Keratinocyte (primary cell): ENCODE measurements around the gene ADCK1. TPM values are rescaled to one million over a fixed set of nuclear protein-coding genes. Genes with fewer than 3 reads are reported as not detected.

Experiments
- DNase-seq: peaks from one replicate; pipeline ENCODE4 v3.0.0-alpha.2; 2011; ENCODE audit warnings: low read depth, missing footprints, low spot score
- FAIRE-seq: peaks from 2 replicates; lab custom pipeline; 2011; peaks lifted over from hg19 to GRCh38; lab: Jason Lieb, UNC
- H2AFZ ChIP-seq: 2 replicates; pipeline ENCODE4 v1.6.0; 2012; ENCODE audit warnings: low read length, control low read depth, inconsistent platforms; ENCODE audit not compliant: control insufficient read depth
- H3K27ac ChIP-seq: 2 replicates; pipeline ENCODE4 v1.5.1; 2011; ENCODE audit warnings: low read length; ENCODE audit not compliant: control insufficient read depth, insufficient read depth
- H3K27me3 ChIP-seq: 3 replicates; pipeline ENCODE4 v1.6.0; 2011; ENCODE audit warnings: low read length; ENCODE audit not compliant: control insufficient read depth, insufficient read depth; ENCODE audit errors: extremely low read depth
- H3K36me3 ChIP-seq, 2 experiments: 2 replicates in 1 of 2; 3 replicates in 1 of 2; pipeline ENCODE4 v1.5.1; 2011; ENCODE audit warnings: low read length in 2 of 2, mild to moderate bottlenecking in 1 of 2; ENCODE audit not compliant: control insufficient read depth in 2 of 2, insufficient read depth in 2 of 2; ENCODE audit errors: extremely low read depth in 1 of 2
- H3K4me1 ChIP-seq: 3 replicates; pipeline ENCODE4 v1.5.1; 2011; ENCODE audit warnings: low read length; ENCODE audit not compliant: control insufficient read depth, insufficient read depth; ENCODE audit errors: extremely low read depth
- H3K4me2 ChIP-seq: 3 replicates; pipeline ENCODE4 v1.6.0; 2011; ENCODE audit warnings: low read depth, low read length; ENCODE audit not compliant: control insufficient read depth, insufficient read depth; ENCODE audit errors: extremely low read depth
- H3K4me3 ChIP-seq, 3 experiments: fragments of 200-600 bp in 1 of 3; sonication (generic) in 1 of 3; 2 replicates in 2 of 3; 3 replicates in 1 of 3; pipeline ENCODE4 v1.5.1; 2011 to 2016; ENCODE audit warnings: low read length in 3 of 3, mild to moderate bottlenecking in 3 of 3, control low read depth in 2 of 3, inconsistent platforms in 1 of 3, low read depth in 1 of 3, mixed read lengths in 1 of 3, mixed run types in 1 of 3, moderate library complexity in 1 of 3; ENCODE audit not compliant: control insufficient read depth in 2 of 3, insufficient read depth in 2 of 3; ENCODE audit errors: extremely low read depth in 1 of 3
- H3K79me2 ChIP-seq: 2 replicates; pipeline ENCODE4 v1.6.0; 2012; ENCODE audit warnings: low read length; ENCODE audit not compliant: control insufficient read depth, insufficient read depth
- H3K9ac ChIP-seq: 3 replicates; pipeline ENCODE4 v1.6.0; 2011; ENCODE audit warnings: low read length; ENCODE audit not compliant: control insufficient read depth, insufficient read depth; ENCODE audit errors: extremely low read depth
- H3K9me1 ChIP-seq: 3 replicates; pipeline ENCODE4 v1.6.0; 2011; ENCODE audit warnings: low read length; ENCODE audit not compliant: control insufficient read depth, insufficient read depth; ENCODE audit errors: extremely low read depth
- H3K9me3 ChIP-seq: 2 replicates; pipeline ENCODE4 v1.5.1; 2012; ENCODE audit warnings: low read depth, low read length; ENCODE audit not compliant: control insufficient read depth
- H4K20me1 ChIP-seq: 3 replicates; pipeline ENCODE4 v1.6.0; 2011; ENCODE audit warnings: low read length; ENCODE audit not compliant: control insufficient read depth, insufficient read depth; ENCODE audit errors: extremely low read depth
- CTCF ChIP-seq, 3 experiments: IDR thresholded peaks in 1 of 3; conservative IDR thresholded peaks in 1 of 3; optimal IDR thresholded peaks in 1 of 3; 2 replicates in 2 of 3; 3 replicates in 1 of 3; pipeline versions ENCODE3 to v1.5.1; 2011; ENCODE audit warnings: low read length in 3 of 3, mild to moderate bottlenecking in 3 of 3, moderate library complexity in 2 of 3, control low read depth in 1 of 3, inconsistent platforms in 1 of 3; ENCODE audit not compliant: insufficient read depth in 2 of 3; ENCODE audit errors: extremely low read depth in 1 of 3
- EZH2 ChIP-seq: IDR thresholded peaks from one replicate; pipeline ENCODE4 v1.6.1; 2012; ENCODE audit warnings: inconsistent platforms, mild to moderate bottlenecking, low read length, moderate library complexity
- dilution Hi-C: fragments of 300-500 bp; cut with MboI; formaldehyde crosslinking; loops from one replicate; pipeline ENCODE4 v1.7.0; 2020; ENCODE audit warnings: low sequenced_read_pairs; ENCODE audit not compliant: extremely low pct_ligation_motif_present
- polyA plus RNA-seq, 5 experiments: library from polyadenylated mRNA; depleted of rRNA in 3 of 5; stranded (reverse) in 3 of 5; stranded (forward) in 1 of 5; unstranded in 1 of 5; fragments of >200 nt; gene quantifications; 1 replicate in 1 of 5; 2 replicates in 3 of 5; 3 replicates in 1 of 5; pipeline versions ENCODE4 v1.2.1 to v1.2.3, GENCODE V29; 2011 to 2012; ENCODE audit warnings: missing spikeins in 2 of 5, low read depth in 1 of 5, low replicate concordance in 1 of 5

ADCK1 gene
- polyA plus RNA-seq, 1 donor (not counting 4 experiments of a cell fraction or from before 2014, with no cell fraction given), result 4.9 TPM

- Histone ChIP-seq H3K27ac (no peak overlapping the region), H3K4me2 (no peak overlapping the region), H3K4me3 (no peak overlapping the region), H4K20me1 (no peaks in the 10 kb centered on the region), H3K27me3 (no peaks in the 10 kb centered on the region), H3K9me3 (no peaks in the 10 kb centered on the region), H3K4me1 (no peaks in the 10 kb centered on the region), H3K79me2 (no peaks in the 10 kb centered on the region), H3K36me3 (peaks cover 0 to 2% of the 10 kb centered on the region in 2 experiments), H3K9ac (no peak overlapping the region), H2AFZ (no peak overlapping the region), H3K9me1 (no peaks in the 10 kb centered on the region)
- FAIRE-seq (no peak), DNase-seq (no peak)
- TF ChIP-seq EZH2, result no peak
- no peak for TF ChIP-seq CTCF (optimal IDR thresholded peaks at IDR 0.05 in 1 of 3, IDR thresholded peaks at IDR 0.05 in 1 of 3, conservative IDR thresholded peaks at IDR 0.05 in 1 of 3; ENCODE audit: extremely low read depth in 1 of 3, insufficient read depth in 2 of 3, low read length in 3 of 3)
- dilution Hi-C loops, result no loop called here
Observed at GRCh38 chr14:77906446-77906845, 106.5 kb downstream of the ADCK1 start.

GRCh38 chr14:77908847-77909246 is 108.9 kb downstream of the ADCK1 start:
- TF ChIP-seq EZH2 (no peak), CTCF (optimal IDR thresholded peaks at IDR 0.05 in 1 of 3, IDR thresholded peaks at IDR 0.05 in 1 of 3, conservative IDR thresholded peaks at IDR 0.05 in 1 of 3; ENCODE audit: extremely low read depth in 1 of 3, insufficient read depth in 2 of 3, low read length in 3 of 3) (no peak)

More at GRCh38 chr14:77908847-77909246, 108.9 kb downstream of the ADCK1 start:
- H3K27me3 ChIP-seq, result no peaks in the 10 kb centered on the region
- no peak overlapping the region for H3K4me2 ChIP-seq
- no peak overlapping the region for H2AFZ ChIP-seq
- dilution Hi-C loops, result no loop called here
- no peaks in the 10 kb centered on the region for H3K9me1 ChIP-seq
- H3K27ac ChIP-seq, result no peak overlapping the region
- H4K20me1 ChIP-seq, result no peaks in the 10 kb centered on the region
- FAIRE-seq (no peak), DNase-seq (no peak)
- H3K9me3 ChIP-seq, result no peaks in the 10 kb centered on the region
- no peaks in the 10 kb centered on the region for H3K79me2 ChIP-seq
- peaks cover 0 to 2% of the 10 kb centered on the region in 2 experiments for H3K36me3 ChIP-seq
- no peaks in the 10 kb centered on the region for H3K4me1 ChIP-seq
- no peak overlapping the region for H3K4me3 ChIP-seq
- no peak overlapping the region for H3K9ac ChIP-seq
